Effector memory CD4-positive, alpha-beta T cell (primary cell): Measurements from ENCODE around the gene UVRAG.

Experiments
- DNase-seq, 3 donors: peaks; one replicate each; pipeline ENCODE4 v3.0.0-alpha.2; 2020
- H3K27ac ChIP-seq: 2 replicates; pipeline ENCODE4 v1.7.0; 2013; ENCODE audit warnings: mild to moderate bottlenecking, low read length, moderate library complexity; ENCODE audit not compliant: insufficient read depth, poor library complexity, severe bottlenecking
- H3K27me3 ChIP-seq: replicated peaks from 2 replicates; pipeline ENCODE4 v1.7.0; 2013; ENCODE audit warnings: mild to moderate bottlenecking, low read length; ENCODE audit not compliant: insufficient read depth, control insufficient read depth, poor library complexity, severe bottlenecking
- H3K36me3 ChIP-seq: 2 replicates; pipeline ENCODE4 v1.7.0; 2013; ENCODE audit warnings: mild to moderate bottlenecking, low read length, moderate library complexity; ENCODE audit not compliant: control insufficient read depth, insufficient read depth
- H3K4me1 ChIP-seq: 2 replicates; pipeline ENCODE4 v1.7.0; 2013; ENCODE audit warnings: low read length, mild to moderate bottlenecking; ENCODE audit not compliant: control insufficient read depth, insufficient read depth, poor library complexity, severe bottlenecking
- H3K4me3 ChIP-seq: 2 replicates; pipeline ENCODE4 v1.7.0; 2013; ENCODE audit warnings: low read length, low read depth, mild to moderate bottlenecking; ENCODE audit not compliant: insufficient read depth, poor library complexity, severe bottlenecking
- H3K9me3 ChIP-seq: 2 replicates; pipeline ENCODE4 v1.7.0; 2013; ENCODE audit warnings: mild to moderate bottlenecking, low read length, moderate library complexity; ENCODE audit not compliant: control insufficient read depth
- total RNA-seq, 3 donors: gene quantifications; one replicate each; lab custom pipeline; 2026; lab: John Stamatoyannopoulos, UW

The UVRAG gene
- total RNA-seq, result 51.8 to 60.5 (median 55.6) reads per million in 3 donors

GRCh38 chr11:75814677-75815344 lies at the start of gene UVRAG:
UVRAG (plus strand) TSS chr11:75815210; CDS start chr11:75815408, 198 bp downstream.
- no peaks in the 10 kb centered on the region for H3K27me3 ChIP-seq
- DNase-seq, result peak; percentile 95 to 98 (median 98)
- H3K36me3 ChIP-seq, result no peaks in the 10 kb centered on the region
- no peaks in the 10 kb centered on the region for H3K9me3 ChIP-seq
- peak within 1 kb of the TSS; percentile 89 for H3K27ac ChIP-seq
- H3K4me1 ChIP-seq, result peaks cover 22% of the 10 kb centered on the region
- peak within 1 kb of the TSS; percentile 94 for H3K4me3 ChIP-seq

DNA sequence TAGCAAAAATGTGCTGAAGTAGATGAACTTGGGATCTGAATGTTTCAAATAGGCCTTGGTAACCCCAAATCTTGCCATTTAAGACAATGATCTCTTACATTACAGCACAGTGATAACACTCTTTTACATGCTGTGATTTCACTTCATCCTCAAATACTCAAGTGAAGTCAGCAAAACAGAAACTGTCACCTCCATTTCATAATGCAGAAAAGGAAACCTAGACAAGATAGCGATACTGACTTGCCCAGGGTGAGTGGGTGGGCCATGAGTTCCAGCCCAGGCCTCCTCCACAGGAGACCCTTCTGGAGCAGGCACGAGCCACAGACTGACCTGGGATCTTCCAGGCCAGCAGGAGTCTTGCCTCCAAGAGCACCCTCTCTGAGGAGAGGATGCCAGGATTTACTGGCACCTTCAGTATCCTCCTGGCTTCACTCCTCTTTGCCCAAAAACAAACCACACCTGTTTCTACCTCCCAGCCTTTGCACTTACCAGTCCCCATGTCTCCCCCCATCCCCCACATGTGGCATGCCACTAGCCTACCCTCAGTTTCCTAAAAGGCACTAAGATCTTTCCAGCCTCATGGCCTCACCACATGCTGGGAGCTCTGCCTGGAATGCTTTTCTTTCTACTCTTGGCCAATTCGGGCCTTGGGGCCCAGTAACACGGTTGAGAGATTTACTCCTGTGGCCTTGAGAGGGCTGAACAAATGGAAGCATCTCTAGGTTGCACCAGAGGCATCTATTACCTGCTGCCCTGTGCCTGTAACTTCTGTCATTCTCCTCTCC lies 48.4 kb upstream of the UVRAG start:
- no peak overlapping the region for H3K4me3 ChIP-seq
- no peaks in the 10 kb centered on the region for H3K9me3 ChIP-seq
- no peak overlapping the region for H3K27ac ChIP-seq
- peaks cover 18% of the 10 kb centered on the region for H3K4me1 ChIP-seq
- H3K36me3 ChIP-seq, result no peaks in the 10 kb centered on the region
- no peak for DNase-seq
- peaks cover 6% of the 10 kb centered on the region for H3K27me3 ChIP-seq

GRCh38 chr11:75767228-75767572 lies 47.8 kb upstream of the UVRAG start:
- DNase-seq, result no peak
- Histone ChIP-seq H3K4me1 (peaks cover 18% of the 10 kb centered on the region), H3K9me3 (no peaks in the 10 kb centered on the region), H3K27me3 (peaks cover 6% of the 10 kb centered on the region), H3K27ac (no peak overlapping the region), H3K36me3 (no peaks in the 10 kb centered on the region), H3K4me3 (no peak overlapping the region)

GRCh38 chr11:75767793-75768111 lies 47.3 kb upstream of the UVRAG start:
- peaks cover 18% of the 10 kb centered on the region for H3K4me1 ChIP-seq
- no peak for DNase-seq
- peak overlapping the region; percentile 58 for H3K4me3 ChIP-seq
- no peaks in the 10 kb centered on the region for H3K36me3 ChIP-seq
- no peak overlapping the region for H3K27ac ChIP-seq
- H3K9me3 ChIP-seq, result no peaks in the 10 kb centered on the region
- peaks cover 6% of the 10 kb centered on the region for H3K27me3 ChIP-seq

DNA sequence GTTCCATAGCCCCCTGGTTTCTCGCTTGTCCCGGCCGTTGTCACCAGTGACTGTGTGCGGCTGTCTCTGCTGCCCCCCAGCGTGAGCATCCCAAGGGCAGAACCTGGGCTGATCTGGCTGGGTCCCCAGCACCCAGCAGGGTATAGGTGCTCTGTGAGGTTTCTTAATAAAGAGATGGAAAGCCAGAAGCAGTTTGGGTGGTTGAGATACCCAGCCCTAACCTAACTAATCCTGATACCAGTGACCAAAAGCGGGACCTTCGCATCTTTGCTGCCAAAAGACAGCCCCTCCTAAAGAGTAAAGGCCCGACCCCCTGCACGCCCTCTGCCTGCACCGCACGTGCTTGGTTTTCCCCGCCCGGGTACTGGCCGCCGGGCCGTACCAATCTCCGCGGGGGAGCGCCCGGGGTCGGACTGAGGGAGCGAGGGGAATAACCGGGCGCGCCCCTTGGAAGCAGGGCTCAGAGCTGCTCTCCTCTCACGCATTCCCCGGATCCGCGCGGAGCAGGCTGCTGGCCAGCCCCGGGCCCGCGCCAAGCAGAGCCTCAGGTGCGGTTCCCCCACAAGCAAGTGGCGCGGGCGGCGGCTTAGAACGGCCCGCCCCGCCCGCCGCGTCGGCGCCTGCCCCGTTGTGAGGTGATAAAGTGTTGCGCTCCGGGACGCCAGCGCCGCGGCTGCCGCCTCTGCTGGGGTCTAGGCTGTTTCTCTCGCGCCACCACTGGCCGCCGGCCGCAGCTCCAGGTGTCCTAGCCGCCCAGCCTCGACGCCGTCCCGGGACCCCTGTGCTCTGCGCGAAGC lies 46.7 kb upstream of the UVRAG start, which contains the start of gene DGAT2:
Gene DGAT2, plus strand, starts transcription at position 667 of the 797 bp plus-strand sequence. CDS start 214 bp downstream, outside the sequence.
- Histone ChIP-seq H3K27me3 (peaks cover 6% of the 10 kb centered on the region), H3K4me1 (peaks cover 18% of the 10 kb centered on the region), H3K36me3 (no peaks in the 10 kb centered on the region), H3K4me3 (peak within 1 kb of the TSS; percentile 58), H3K9me3 (no peaks in the 10 kb centered on the region), H3K27ac (no peak within 1 kb of the TSS)
- peak; percentile 27 to 49 (median 41) for DNase-seq

- Histone ChIP-seq H3K27ac (no peak overlapping the region), H3K9me3 (no peaks in the 10 kb centered on the region), H3K36me3 (no peaks in the 10 kb centered on the region), H3K4me1 (peaks cover 18% of the 10 kb centered on the region), H3K27me3 (peaks cover 6% of the 10 kb centered on the region), H3K4me3 (peak overlapping the region; percentile 58)
- no peak for DNase-seq
Measured at GRCh38 chr11:75768909-75769771, 45.9 kb upstream of the UVRAG start.

DNA sequence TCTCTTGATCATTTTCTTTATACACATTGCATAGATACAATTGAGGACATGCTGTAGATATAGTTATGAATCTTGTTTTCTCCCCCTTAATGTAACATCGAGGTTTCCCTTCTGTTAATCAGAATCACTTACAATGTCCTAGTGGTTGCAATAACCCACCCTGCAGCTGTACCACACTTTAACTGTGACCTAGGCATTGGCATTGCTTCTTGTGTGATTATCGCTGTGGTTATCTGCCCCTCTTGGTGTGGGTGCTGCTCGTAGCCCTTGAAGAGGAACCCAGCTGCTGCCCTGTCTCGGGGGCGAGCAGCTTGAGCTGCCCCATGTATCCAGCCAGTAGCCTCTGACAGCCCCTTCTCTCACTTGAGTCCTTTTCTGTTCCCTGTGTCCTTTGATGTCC lies 44.9 kb upstream of the UVRAG start:
- Histone ChIP-seq H3K36me3 (no peaks in the 10 kb centered on the region), H3K4me1 (peaks cover 18% of the 10 kb centered on the region), H3K27me3 (peaks cover 6% of the 10 kb centered on the region), H3K4me3 (no peak overlapping the region), H3K27ac (no peak overlapping the region), H3K9me3 (no peaks in the 10 kb centered on the region)
- DNase-seq, result no peak

DNA sequence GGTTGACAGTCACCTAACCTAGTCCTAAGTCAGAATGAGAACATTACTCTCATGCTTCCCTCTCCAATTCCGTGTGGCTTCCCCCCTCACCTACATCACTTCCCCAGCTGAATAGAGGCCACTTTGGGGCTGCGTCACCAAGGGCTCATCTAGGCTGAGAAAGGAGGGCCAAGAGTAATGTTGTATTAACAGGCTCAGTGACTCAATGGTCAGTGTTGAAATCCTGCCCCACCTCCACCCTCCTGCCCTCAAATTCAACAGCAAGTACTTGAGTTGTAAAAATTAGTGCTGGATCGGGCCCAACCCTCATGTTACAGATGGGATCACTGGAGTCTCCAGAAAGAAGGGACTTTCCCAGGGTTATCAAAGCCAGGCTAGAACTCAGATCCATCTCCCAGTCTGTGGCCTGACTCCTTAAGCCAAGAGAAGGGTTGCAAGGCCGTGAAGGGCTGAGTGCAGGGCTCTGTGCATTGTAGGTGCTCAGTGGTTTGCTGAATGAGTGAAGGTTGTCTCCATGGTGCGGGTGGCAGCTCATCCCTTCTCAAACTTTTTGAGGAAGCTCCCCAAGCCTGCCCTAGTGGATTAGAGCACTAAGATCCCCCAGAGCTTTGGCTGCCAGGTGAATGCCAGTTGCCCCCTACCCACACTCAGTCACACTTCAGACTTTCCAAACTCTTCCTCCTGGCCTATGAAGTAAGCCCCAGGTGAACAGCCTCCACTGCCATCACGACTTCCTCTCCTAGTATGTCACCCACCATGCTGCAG lies 43.2 kb upstream of the UVRAG start:
- H3K27ac ChIP-seq, result no peak overlapping the region
- no peak overlapping the region for H3K4me3 ChIP-seq
- no peaks in the 10 kb centered on the region for H3K36me3 ChIP-seq
- DNase-seq, result no peak
- peaks cover 18% of the 10 kb centered on the region for H3K4me1 ChIP-seq
- no peaks in the 10 kb centered on the region for H3K9me3 ChIP-seq
- H3K27me3 ChIP-seq, result peaks cover 6% of the 10 kb centered on the region
